Measurements from ENCODE around the gene ATXN7L1.
"Not testable (repeated sequence)": the region's sequence is repeated elsewhere in the genome, so short reads cannot be mapped to it uniquely, and the experiment has no call there.

The ATXN7L1 gene

DNA sequence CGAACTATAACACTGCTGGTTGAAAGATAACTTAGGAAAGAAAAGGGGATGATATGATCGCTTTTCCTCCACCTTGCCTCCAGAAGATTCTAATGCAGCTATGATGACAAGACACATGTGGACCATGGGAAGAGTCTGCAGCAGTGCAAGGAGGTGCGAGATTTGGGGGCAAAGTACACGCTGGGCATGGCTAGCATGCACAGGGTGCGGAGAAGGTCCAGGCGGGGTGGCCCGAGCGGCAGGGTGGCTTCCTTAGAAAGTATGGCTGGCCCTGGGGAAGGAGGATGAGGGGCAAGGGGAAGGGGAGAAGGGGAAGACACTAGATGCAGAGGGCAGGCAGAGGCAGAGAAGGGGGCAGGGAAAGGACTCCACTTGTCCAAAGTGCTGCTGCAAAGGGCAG lies 15.6 kb downstream of the ATXN7L1 start:
- no peak for DNase-seq (ENCODE audit: low read depth, low spot score)

DNA sequence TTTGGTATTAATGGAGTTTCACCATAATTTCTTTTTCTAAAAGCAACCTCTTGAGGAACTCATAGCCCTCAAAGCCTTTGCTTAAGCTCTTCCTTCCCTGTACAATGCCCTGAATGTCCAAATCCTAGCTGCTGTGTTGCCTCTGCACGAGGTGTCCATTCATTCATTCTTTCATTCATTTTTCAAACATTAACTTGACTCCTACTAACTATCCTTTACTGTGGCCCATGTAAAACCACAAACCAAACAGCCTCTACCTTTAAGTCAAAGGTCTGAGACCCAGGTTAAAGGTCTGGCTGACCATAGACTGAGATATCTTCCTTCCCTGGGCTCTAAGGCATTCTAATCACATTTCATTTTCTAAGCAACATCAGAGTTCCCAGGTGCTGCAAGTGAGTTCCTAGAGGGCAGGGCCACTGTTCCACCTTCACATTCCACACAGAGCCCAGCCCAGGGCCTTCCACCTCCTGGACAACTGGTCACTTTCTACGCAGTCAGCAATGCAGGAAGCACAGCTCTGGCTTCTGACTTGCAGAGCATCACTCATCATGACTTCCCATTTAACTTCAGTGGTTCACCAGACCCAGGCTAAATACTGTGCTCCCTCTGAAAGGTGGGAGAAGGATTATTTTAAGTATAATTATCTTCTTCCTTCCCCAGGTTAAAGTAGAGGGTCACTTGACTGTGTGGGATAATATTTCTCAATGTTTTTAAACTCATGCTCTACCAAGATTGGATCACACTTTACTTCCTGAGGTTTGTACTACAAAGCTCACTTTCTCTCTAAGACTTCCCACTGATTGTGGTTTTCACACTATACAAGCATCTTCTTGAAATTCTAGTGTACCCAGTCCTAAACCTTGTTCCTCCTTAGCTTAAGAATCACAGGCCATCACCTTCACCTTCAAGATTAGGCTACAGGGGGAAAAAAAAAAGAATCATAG lies 19.1 kb downstream of the ATXN7L1 start:
- no peak for DNase-seq (ENCODE audit: low read depth, low spot score)

DNA sequence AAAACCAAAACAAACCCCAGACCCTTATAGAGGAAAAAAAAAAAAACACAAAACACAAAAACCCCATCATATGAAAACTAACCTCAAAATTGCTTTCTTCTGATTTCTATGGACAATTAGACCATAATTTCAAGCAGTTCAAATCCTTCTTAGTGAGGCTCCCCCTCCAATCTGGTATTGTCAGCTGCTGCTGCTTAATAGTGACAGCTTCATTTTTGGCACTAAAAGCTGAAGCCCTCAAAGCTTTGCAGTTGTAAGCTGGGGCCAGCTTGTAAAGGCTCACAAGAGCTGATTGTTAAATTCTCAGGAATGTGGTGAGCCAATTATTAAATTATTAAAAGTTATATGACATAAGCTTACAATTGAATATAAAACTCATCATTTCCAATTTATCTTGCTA lies 21.9 kb downstream of the ATXN7L1 start:
- no peak for DNase-seq (ENCODE audit: low read depth, low spot score)

GRCh38 chr7:105853931-105854419 lies 22.4 kb downstream of the ATXN7L1 start:
- no peak for DNase-seq (ENCODE audit: low read depth, low spot score)

GRCh38 chr7:105851064-105851463 lies 25.3 kb downstream of the ATXN7L1 start:
- DNase-seq (ENCODE audit: low read depth, low spot score), result no peak

GRCh38 chr7:105849122-105849855 lies 27.1 kb downstream of the ATXN7L1 start:
- no peak for DNase-seq (ENCODE audit: low read depth, low spot score)

DNA sequence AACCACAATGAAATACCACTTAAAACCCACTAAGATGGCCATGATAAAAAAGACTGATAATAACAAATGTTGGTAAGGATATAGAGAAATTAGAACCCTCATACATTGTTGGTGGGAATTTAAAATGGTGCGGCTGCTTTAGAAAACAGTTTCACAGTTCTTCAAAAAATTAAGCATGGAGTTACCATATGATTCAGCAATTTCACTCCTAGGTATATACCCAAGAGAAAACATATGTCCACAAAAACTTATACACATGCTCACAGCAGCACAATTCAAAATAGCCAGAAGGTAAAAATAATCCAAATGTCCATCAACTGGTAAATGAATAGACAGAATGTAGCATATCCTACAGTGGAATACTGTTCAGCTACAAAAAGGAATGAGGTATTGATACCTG lies 30.0 kb downstream of the ATXN7L1 start:
- DNase-seq (ENCODE audit: low read depth, low spot score), result no peak

DNA sequence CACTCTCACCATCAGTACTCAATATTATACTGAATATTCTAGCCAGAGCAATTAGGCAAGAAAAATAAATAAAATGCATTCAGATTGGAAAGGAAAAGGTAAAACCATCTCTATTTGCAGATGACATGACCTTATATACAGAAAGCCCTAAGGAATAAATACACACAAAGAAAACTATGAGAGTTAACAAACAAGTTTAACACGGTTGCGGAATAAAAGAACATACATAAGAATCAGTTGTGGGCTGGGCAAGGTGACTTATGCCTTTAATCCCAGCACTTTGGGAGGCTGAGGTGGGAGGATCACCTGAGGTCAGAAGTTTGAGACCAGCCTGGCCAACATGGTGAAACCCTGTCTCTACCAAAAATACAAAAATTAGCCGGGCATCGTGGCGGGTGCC lies 31.7 kb downstream of the ATXN7L1 start:
- not testable (repeated sequence) for DNase-seq (ENCODE audit: low read depth, low spot score)

- no peak for DNase-seq (ENCODE audit: low read depth, low spot score)
These were observed 34.5 kb downstream of the ATXN7L1 start for GRCh38 chr7:105841866-105842265.

DNA sequence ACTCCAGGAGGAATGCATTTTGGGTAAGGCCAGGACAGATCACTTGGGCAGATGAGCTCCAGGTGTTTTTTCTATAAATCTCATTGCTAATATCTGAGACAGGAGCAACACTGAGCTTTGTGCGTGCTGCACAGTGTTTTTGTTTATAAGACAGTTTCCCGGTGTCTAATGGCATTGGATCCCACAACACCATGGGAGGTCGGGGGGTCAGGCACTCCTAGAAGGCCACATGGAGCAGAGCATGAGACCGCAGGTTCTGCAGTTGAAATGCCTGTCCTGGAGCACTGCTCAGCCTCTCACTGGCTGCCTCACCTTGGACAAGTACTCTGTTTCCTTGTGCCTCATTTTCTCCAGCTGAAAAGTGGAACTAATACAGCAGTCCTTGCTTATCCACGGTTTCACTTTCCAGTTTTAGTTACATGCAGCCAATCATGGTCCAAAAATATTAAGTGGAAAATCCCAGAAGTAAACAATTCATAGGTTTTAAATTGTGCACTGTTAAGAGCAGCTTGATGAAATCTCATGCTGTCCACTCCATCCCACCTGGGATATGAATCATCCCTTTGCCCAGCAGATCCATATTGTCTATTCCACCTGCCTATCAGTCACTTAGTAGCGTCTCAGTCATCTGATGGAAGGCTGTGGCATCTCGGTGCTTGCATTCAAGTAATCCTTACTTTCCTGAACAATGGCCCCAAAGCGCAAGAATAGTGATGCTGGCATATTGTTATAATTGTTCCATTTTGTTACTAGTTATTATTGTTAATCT lies 35.2 kb downstream of the ATXN7L1 start:
- DNase-seq (ENCODE audit: low read depth, low spot score), result no peak

- DNase-seq (ENCODE audit: low read depth, low spot score), result no peak
These were observed 37.1 kb downstream of the ATXN7L1 start for GRCh38 chr7:105839266-105839665.

GRCh38 chr7:105838627-105839231 lies 37.7 kb downstream of the ATXN7L1 start:
- no peak for DNase-seq (ENCODE audit: low read depth, low spot score)

DNA sequence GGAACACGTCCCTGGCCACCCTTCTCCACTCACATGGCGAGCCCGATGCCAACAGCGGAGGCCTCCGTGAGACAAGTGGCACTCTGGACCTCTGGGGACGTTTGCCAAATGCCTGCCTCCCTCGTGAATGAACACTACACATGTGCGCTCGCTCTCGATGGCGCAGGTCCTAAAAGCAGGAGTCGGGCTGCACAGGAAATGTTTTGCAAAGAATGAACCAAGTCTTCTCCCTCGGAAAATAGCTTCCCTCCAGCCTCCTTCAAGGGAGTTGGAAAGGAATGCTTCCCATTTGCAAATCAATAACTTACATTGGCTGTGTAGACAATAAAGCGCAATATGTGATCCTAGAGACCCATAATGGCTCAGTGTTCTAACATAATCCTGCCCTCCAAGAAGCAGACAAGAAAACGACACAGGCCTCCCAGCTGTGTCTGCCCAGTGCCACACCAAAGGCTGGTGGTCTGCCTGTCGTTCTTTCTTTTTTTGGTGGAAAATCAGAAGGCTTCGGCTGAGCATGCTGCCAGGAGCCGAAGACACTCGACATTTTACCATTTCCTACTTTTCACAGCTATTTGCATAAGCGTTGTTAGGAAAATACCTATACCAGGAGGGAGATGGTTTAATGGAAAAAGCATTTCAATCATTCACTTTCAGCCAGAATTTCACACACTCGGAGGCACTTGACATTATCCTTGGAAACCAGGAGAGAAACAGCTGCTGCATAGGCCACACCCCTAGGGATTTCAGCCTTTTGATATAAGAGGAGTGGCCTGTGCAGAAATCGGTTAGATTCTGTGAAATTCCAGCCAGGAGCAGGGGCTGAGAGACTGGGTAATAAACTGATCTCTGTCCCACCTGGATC lies 38.4 kb downstream of the ATXN7L1 start:
- no peak for DNase-seq (ENCODE audit: low read depth, low spot score)

DNA sequence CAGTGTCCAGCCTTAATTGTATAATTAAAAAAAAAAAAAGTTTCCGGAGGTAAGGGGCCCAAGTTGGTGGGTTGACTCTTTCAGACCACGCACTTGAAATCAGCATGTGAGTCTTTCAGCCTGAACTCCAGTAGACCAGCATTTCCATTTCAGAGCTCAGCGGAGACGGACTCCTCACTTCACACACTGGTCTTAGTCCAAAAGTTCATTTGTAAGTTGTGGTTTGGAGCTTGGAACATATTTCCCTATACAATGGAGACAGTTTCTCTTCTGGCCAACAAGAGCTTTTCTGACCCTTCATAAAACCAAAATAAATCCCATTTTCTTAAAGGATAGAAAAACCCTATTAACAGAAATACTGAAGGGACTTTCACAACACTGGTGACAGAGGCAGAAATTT lies 41.0 kb downstream of the ATXN7L1 start:
- DNase-seq (ENCODE audit: low read depth, low spot score), result no peak

DNA sequence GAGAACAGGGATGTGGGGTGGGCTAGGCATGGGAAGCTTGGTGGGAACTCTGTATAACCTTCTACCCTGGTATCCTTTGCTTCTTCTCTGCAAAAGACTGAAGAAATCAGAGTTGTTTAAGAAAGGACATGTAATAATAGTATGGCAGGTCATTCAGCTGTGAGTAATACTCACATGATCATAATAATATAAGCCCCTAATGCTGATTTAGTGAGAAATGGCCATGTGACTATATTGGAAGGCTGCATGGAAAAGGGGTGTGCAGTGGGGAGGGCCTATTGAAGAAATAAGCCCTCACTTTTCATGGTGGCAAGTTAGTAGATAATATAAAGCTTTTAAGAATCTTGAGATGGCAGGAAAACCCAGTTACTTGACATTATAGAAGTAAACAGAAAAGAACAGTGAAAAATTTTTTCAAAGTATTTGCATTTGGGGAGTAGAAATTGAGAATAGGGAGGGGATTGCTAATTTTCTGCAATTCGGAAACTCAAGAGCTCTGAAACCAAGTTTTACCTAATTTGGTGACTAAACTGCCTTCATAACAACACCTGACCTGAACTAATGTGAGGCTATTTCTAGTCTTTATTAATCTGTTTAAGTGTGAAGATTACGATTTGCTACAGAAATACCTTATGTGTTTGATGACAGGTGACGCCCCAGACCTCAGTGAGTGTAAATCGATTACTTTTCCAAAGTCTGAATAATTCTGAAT lies 44.4 kb downstream of the ATXN7L1 start:
- DNase-seq (ENCODE audit: low read depth, low spot score), result no peak

- DNase-seq (ENCODE audit: low read depth, low spot score), result no peak
These were observed 45.1 kb downstream of the ATXN7L1 start for GRCh38 chr7:105831302-105831620.

GRCh38 chr7:105830405-105831301 lies 45.7 kb downstream of the ATXN7L1 start:
- peak; percentile 88 for DNase-seq (ENCODE audit: low read depth, low spot score)

DNA sequence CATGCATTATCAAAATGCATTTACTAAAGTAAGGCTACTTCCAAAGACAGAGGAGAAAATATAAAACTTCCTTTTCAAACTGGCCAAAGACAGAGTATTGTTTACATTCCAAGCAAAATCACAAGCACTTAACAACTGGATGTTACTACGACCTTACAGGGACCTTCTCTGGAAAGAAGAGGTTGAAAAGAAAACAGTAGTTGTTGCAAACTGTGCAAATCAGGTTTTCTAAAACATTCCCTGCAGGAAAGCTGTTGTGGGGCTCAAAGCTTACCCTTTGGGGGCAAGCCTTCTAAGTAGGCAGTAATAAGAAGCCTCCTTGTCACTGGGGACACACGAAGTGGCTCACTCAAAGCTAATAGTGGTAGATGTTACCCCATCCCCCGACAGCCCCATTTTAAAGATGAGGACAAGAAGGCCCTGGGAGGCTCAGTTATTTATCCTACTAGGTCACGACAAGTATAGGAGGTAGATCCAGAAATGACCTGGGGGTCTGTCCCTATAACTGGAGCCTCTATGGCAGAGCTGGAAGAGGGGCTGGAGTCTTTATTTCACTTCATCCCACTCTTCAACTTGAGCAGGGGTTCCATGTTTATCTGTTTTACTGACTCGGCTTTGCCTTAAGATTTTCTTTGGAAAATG lies 46.6 kb downstream of the ATXN7L1 start:
- no peak for DNase-seq (ENCODE audit: low read depth, low spot score)

Data from smooth muscle cell of the brain vasculature (primary cell).